ENCODE measurements around the gene LSAMP.

GRCh38 chr3:116464276-116464798 lies 19.1 kb upstream of the LSAMP start:
- TF ChIP-seq CTCF (conservative IDR thresholded peaks at IDR 0.05; ENCODE audit: low read depth in 2 of 2) (no peak), JUNB (IDR thresholded peaks at IDR 0.05; ENCODE audit: unreplicated experiment) (no peak), EZH2phosphoT487 (IDR thresholded peaks at IDR 0.05; ENCODE audit: unreplicated experiment) (no peak), EZH2 (IDR thresholded peaks at IDR 0.05; ENCODE audit: low read depth, unreplicated experiment) (no peak), POLR2AphosphoS5 (IDR thresholded peaks at IDR 0.05; ENCODE audit: low read depth) (no peak)
